Measurements from ENCODE around the gene CD276.

The CD276 gene

GRCh38 chr15:73749533-73749932 lies 65.3 kb downstream of the CD276 start:
- DNase-seq: no peak

DNA sequence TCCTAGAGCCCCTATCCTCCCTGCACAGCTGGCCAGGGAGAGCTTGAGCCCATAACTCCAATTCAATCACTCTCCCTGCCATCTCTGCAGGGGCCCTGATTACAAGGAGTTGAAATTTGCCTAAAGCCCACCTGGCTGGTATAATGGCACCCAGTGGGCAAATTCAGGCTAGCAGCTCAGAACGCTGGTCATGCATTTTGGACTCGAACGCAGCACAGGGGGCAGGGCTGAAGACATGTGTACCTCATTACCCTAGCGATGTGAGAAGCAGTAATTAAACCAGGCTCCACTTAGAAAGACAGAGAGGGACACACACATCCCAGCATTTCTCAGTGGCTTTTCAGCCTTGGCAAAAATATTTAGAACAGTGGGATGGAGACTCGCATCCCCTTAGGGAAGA lies 65.8 kb downstream of the CD276 start:
- no peak for DNase-seq

- DNase-seq: no peak
Measured at GRCh38 chr15:73750438-73750837, 66.3 kb downstream of the CD276 start.

- no peak for DNase-seq
Measured at GRCh38 chr15:73750951-73751350, 66.8 kb downstream of the CD276 start.

GRCh38 chr15:73751511-73751898 lies 67.3 kb downstream of the CD276 start:
- no peak for DNase-seq

DNA sequence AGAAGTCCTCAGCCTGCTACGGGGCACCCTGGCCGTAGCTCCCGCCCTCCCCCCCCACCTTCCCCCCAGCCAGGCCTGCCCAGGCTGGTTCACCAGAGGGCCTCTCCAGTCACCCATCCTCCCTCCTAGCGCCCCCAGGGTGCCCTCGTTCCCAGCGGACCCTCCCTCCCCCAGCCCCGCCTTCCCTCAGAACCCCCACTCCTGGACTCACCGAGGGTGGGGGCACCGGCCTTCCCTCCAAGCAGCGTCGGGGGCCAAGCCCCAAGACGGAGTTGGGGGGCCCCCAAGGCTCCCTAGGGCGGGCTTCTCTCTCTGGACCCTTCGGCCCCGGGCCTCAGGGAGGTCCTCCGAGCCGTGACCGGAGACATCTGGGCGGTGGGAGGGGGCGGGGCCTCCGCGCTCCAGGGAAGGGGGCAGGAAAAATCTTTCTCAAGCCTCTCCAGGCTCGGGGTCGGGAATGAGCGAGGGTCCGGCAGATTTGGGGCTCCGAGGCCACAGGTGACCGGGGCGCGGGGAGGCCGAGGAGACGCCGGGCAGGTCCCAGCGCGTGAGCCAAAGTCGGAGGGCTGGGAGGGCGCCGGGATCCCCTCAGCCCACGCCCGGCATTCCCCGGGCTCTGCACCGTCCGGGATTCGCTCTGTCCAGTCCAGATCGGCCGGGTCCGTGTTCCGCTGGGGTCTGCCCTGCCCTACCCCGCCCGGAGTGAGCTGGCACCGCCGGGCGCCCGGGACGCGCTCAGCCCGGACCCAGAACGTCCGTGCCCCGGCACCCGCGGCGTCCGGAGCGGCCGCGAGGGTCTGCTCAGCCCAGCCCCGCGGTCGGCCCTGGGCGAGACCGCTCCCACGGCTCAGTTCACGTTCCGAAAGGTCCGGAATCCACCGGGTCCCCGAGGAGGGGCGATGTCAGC lies 68.0 kb downstream of the CD276 start:
- no peak for DNase-seq

GRCh38 chr15:73752806-73753193 lies 68.6 kb downstream of the CD276 start:
- DNase-seq: no peak

GRCh38 chr15:73753250-73754130 lies 69.3 kb downstream of the CD276 start, which contains the start of gene INSYN1:
TSS of gene INSYN1 (minus strand) at chr15:73753351. CDS start at chr15:73751130, 2,221 bp downstream.
- DNase-seq: no peak

GRCh38 chr15:73754461-73754860 lies 70.3 kb downstream of the CD276 start:
- DNase-seq: no peak

DNA sequence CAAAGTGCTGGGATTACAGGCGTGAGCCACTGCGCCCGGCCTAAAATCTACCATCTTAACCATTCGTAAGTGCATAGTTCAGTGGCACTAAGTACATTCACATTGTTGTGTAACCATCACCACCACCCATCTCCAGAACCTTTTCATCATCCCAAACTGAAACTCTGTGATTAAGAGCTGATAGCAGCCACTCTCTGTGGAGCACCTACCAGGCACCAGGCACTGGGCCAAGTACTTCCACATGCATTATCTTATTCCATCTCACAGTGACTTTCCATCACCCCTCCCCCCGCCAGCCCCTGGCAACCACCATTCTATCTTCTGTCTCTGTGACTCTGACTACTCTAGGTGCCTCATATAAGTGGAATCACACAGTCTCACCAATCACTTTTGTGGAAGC lies 71.3 kb downstream of the CD276 start:
- DNase-seq: no peak

- no peak for DNase-seq
Measured at GRCh38 chr15:73755946-73756345, 71.8 kb downstream of the CD276 start.

- no peak for DNase-seq
Measured at GRCh38 chr15:73756390-73756789, 72.2 kb downstream of the CD276 start.

DNA sequence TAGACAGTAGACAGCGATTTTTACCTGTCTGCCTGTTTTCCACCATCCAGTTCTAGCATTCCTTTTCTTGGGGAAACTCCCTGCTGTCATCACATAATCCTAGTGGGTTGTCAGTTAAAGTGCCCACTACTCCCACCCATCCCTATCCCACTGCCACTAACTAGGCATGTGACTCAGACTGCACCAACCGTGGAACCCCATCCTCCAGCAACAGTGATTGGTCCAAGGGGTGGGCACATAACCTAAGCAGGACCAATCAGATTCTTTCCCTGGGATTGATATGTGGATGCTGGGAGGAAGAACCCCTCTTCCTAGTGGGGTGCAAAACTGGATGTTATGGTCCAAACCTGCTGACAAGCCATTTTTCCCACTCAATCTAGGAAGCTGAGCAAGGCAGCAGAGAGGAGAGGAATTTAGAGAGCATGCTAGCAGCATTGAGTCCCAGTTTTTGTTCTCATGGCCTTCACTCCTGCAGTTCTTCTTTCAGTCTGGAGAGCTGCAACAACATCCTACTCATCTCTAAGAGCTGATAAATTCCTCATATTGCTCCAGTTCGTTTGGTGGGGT lies 72.8 kb downstream of the CD276 start:
- DNase-seq: no peak

- no peak for DNase-seq
Measured at GRCh38 chr15:73757571-73757970, 73.4 kb downstream of the CD276 start.

DNA sequence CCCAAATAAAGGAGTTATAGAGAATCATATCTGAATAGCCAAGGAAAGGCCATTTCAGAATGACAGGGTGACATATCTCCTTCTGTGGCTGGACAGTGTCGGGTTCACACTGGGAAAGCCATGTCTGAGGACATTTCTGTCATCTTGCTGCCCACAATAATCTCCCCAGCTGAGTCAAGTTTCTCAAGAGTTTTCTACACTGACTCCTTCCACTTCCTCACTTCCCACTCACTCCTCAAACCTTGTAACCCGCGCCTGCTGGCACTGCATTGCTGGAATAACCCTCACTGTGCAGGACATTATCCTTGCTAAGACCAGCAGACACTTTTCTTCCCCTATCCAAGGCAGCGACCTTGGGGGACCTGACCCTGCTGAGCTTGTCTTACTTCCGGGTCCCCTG lies 74.3 kb downstream of the CD276 start:
- DNase-seq: no peak

DNA sequence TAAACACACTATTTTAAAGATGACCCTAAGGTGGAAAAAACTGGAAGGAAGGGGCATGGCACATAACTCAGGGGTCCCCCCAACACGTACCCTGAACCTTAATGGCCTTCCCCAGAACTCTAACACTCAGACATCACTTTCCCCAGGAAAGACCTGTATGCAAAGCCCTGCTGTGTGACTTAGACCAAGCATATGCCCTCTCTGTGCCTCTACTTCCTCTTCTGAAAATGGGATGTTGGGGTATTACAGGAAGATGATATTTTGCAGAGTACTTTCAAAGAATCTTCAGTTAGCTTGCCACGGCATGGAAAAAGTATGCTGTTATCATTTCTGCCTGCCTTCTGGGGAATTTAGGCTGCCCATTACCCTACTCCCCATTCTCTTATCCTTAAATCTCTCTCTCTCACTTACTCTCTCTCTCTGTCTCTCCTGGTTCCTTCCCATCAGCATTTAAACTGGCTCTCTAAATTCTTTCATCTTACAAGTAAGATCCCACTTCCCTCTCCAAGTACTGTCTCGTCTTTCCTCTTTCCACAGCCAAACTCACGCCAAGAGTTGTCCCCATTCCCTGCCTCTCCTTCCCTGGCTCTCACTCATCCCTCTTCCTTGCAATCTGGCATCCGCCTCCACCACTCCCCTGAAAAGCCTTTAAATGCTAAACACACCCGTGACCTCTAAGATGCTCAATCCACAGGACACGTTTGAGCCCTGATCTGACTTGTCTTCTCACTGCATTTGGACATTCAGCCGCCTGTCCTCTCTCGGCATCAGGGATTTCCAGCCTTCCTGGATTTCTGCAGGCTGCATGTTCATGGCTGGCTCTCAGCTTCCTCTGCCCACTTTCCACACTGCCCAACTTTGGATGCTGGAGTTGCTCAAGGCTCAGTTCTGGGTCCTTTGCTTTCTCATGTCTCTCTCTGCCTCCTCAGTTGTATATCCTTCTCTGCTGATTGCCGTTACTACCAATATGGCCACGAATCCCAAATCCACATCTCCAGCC lies 76.4 kb downstream of the CD276 start:
- DNase-seq: no peak

- DNase-seq: no peak
Measured at GRCh38 chr15:73763931-73764330, 79.7 kb downstream of the CD276 start.
